IPS-NIHi11 (cell line): ENCODE data around the gene MVB12B.

ENCODE experiments used
- DNase-seq: peaks from one replicate; pipeline ENCODE4 v3.0.0; 2012; ENCODE audit warnings: mixed read lengths, low spot score

The MVB12B gene

GRCh38 chr9:126494264-126494663 lies 167.6 kb downstream of the MVB12B start:
- no peak for DNase-seq

GRCh38 chr9:126494746-126495145 lies 168.1 kb downstream of the MVB12B start:
- DNase-seq, result no peak

- DNase-seq, result no peak
Observed at GRCh38 chr9:126495411-126496180, 169.0 kb downstream of the MVB12B start.

DNA sequence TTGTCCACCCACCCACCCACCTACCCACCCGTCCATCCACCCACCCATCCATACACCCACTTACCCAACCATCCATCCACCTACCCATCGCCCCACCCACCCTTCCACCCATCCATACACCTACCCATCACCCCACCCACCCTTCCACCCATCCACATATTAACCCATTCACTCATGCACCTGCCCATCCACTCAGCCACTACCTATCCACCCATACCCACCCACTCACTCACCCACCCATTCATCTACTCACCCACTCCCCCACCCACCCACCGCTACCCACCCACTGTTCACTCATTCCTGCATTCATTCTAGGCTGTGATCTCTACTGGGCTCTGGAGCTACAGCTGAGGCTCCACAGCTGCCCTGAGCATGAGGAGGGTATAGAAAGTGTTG lies 169.6 kb downstream of the MVB12B start:
- no peak for DNase-seq

DNA sequence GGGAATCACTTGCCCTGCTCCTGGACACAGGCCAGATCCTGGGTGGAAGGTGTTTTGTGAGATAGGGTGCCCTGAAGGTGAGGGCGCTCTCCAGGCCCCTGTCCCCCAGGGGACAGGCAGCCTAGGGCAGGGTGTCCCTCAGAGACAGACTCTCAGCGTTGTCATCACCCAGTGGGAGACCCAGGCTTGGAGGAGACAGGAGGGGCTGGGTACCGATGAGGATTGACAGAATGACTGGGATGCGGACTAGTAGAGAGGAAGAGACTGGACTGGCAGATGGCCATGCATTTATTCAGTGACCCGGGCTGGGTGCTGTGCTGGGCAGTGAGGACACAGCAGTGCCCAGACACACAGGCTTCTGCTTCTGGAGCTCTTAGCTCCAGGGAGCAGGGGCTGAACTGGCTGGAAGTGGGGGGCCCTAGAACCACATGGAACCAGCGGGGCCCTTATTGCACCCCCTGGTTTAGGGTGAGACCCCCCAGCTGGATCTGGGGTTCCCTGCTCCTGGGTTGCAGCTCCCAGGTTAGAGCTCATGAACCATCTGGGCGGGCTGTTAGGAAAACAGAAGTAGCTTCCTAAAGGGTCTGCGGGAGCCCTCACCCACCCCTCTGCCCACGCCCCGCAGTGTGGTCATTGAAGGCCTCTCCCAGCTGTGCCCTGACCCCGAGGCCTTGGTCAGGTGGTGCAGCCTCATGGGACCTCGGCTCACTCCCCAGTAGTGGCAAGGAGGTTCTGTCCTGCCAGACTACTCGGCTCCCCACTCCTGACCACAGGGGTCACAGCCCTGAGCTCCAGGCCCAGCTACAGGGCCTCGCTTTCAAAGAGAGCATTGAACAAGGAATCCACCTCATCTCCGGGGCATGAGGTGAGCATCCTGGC lies 170.4 kb downstream of the MVB12B start:
- no peak for DNase-seq

- no peak for DNase-seq
Observed at GRCh38 chr9:126497660-126498275, 171.1 kb downstream of the MVB12B start.

GRCh38 chr9:126498331-126498730 lies 171.7 kb downstream of the MVB12B start:
- DNase-seq, result no peak

DNA sequence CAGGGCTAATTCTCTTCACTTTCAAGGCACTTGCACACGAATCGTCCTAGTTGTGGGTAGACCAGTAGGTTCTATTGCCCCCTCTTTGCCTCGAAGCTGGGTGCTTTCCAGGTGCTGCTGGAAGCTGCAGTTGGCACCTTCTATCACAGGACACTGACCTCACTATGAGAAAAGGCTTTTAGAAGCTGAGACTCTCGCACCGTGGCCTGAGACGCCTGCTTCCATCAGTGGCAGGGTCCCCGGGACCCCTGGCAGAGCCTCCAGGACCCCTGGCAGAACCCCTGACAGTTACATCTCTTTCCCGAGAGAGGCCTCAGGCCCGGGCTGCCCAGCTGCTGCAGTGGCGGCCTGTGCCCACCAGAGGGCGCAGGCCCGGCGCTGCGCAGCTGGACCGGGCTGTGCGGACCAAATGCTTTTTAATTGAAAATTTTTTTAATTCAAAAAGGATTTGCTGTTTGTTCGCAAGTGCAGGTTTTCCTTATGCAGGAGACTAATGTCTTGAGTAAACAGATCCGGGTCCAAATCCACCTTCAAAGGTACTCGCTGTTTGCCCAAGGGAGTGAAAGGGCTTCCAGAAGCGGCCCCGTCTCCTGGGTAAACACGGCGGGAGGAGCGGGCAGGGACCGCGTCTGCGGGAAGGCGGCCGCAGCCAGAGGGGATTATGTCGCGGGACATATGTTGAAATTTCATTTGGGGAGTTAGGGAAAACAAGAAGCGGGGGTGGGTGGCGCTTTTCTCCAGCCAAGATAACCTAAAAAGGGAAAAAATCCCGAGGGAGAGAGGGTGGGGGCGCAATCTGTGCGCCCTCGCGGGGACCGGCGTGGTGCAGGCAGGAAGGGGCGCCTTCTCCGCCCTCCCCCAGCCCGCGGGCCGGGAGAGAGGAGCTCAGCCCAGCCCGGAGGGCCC lies 172.6 kb downstream of the MVB12B start:
- DNase-seq, result peak; percentile 67

DNA sequence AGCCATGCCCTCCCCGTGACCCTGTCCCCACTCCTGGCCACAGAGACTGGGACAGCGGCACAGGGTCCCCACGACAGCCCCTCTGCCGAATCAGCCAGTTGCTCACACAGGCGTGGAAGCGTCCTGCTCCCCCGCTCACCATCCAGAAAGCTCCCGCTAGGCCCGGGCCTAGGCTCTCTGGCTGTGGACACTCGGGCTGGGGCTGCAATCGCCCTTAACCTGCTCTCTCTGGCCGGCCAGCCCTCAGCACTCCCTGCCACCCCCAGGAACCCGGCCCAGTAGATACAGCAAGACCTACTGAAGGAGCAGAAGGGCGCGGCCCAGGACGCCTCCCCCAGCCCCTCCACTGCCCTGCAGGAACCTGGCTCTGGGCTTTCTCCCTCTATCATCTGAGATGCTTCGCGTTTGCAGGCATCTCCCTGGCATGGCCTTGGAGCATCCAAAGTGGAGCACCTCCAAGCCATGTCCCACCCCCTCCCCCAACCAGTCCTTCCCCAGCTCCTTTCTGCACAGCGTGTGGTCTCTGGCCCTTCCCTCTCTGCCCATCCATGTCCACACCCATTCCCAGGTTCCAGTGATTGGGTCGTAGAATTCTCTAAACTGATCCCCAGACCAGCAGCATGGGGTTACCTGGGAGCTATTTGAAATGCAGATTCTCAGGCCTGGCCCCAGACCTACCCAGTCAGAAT lies 173.4 kb downstream of the MVB12B start:
- DNase-seq, result no peak

- DNase-seq, result peak; percentile 92
Observed at GRCh38 chr9:126500600-126501382, 174.2 kb downstream of the MVB12B start.

GRCh38 chr9:126501383-126502331 lies 175.0 kb downstream of the MVB12B start:
- DNase-seq, result no peak

GRCh38 chr9:126502417-126503332 lies 176.0 kb downstream of the MVB12B start:
- no peak for DNase-seq

DNA sequence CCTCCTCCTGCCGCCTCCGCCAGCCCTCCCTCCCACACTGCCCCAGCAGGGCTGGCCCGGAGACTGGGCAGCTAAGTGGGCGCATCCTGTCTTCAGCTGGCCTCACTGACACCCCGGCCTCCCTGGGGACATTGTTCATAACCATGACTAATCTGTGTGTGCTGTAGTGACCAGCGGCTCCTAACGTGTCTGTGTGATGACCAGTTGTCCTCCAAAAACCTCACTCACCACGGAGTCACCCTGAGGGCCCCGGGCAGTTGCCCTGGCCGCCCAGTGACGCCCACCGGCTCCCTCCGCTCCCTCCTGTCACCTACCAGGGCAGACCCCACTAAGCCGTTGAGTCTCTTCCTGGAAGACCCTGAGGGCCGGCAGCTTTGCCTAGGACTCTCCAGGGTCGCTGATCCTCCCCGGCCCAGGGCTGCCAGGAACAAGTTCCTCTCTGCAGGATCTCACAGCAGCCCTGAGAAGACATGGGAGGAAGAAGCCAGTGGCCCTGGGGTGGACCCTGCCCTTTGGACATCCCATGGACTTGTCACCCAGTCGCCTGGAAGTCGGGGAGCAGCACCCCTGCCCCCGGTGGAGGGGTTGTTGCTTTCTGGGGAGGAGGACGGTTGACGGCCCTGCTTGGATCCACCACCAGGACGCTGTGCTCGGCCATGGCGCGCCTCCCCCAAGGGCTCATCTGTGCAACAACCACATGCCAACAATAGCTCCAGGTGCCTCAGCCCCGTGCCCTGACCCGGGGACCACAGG lies 176.9 kb downstream of the MVB12B start:
- no peak for DNase-seq

DNA sequence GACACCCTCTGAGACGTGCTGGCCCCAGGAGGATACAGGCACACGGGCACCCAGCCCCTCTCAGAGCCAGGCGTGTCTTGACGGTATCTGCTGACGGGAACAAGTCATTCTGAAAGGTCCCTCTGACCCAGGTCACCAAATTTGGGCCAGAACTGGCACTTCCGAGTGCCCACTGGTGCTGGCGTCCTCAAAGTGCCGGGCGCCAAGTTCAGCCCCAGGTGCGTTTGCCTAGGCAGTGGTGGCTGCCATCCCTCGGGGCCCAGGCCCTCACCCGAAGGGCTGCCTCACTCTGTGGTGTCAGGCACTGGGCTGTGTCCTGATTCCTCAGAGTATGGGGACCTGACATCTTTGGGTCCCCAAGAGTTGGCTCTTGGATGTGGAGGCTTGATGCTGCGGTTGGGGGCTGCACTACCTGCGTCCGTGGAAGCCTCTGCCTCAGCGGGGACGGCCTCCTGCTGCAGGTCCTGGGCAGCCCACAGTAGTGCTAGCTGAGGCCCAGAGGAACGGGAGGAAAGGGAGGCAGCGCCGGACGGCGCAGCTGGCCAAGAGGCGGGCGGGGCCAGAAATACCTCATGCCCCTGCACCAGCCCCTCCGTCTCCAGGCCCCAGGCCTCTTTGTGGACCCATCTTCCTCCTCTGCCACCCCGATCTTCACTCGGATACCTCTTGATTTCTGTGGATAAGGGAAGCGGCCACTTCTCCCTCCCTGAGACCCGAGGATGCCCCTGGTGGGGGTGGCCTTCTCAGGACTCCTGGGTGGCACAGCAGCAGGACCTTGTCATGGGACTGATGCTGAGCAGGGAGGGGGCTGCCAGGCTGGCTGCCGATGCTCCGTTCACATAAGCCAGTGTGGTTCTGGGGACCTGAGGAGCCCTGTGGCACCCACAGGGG lies 177.7 kb downstream of the MVB12B start:
- DNase-seq, result no peak

DNA sequence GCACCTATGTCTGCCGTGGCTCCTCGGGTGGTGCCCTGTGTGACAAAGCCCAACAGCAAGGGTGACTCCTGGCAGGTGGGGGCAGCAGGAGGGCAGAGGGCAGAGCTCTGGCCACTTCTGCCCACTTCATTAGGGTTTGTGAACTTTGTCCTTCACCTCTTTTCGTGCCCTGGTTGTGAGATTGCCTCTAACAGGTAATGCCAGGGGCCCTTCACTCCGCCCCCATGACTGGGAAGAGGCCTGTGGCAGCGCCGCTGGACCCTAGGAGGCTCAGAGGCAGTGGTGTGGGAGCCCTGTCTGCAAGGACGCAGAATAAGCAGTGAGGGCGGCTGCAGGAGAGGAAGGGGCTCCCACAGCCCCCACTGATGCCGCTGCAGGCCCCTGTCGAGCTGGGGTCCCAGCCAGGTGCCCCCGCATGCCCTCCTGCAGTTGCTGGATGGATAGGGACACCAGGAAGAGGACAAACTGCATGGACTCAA lies 178.4 kb downstream of the MVB12B start:
- DNase-seq, result no peak

GRCh38 chr9:126505697-126506346 lies 179.2 kb downstream of the MVB12B start:
- no peak for DNase-seq
